ENCODE results near the gene PDZD7.

DNA sequence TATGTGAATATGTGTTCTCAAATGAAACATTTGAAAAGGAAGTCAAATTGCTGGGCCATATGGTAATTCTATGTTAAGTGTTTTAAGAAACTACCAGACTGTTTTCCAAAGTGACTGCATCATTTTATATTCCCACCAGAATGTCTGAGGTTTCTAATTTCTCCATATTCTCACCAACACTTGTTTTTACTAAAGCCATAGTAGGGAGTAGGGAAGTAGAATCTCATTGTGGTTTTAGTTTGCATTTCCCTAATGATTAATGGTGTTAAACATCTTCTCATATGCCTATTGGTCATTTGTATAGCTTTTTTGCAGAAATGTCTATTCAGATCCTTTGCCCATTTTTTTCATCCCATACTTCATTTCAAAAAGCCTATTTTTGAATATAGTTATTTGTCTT, 70.7 kb downstream of the PDZD7 start:
- TF ChIP-seq, protein P1, sequence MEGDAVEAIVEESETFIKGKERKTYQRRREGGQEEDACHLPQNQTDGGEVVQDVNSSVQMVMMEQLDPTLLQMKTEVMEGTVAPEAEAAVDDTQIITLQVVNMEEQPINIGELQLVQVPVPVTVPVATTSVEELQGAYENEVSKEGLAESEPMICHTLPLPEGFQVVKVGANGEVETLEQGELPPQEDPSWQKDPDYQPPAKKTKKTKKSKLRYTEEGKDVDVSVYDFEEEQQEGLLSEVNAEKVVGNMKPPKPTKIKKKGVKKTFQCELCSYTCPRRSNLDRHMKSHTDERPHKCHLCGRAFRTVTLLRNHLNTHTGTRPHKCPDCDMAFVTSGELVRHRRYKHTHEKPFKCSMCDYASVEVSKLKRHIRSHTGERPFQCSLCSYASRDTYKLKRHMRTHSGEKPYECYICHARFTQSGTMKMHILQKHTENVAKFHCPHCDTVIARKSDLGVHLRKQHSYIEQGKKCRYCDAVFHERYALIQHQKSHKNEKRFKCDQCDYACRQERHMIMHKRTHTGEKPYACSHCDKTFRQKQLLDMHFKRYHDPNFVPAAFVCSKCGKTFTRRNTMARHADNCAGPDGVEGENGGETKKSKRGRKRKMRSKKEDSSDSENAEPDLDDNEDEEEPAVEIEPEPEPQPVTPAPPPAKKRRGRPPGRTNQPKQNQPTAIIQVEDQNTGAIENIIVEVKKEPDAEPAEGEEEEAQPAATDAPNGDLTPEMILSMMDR (IDR thresholded peaks at IDR 0.05; ENCODE audit: borderline replicate concordance, extremely low read depth, low read length, poor library complexity, severe bottlenecking), result no peak
- TF ChIP-seq EZH2 (IDR thresholded peaks at IDR 0.05; ENCODE audit: borderline replicate concordance, low read depth, low read length, severe bottlenecking), result no peak
